Measurements from ENCODE around the gene GPR150. TPM values are rescaled to one million over a fixed set of nuclear protein-coding genes. Genes with fewer than 3 reads are reported as not detected.

Gene GPR150
- total and polyA plus RNA-seq, 9 of the 15 experiments (the other 6 are each of a cell fraction or from before 2014, with no cell fraction given), result not detected

DNA sequence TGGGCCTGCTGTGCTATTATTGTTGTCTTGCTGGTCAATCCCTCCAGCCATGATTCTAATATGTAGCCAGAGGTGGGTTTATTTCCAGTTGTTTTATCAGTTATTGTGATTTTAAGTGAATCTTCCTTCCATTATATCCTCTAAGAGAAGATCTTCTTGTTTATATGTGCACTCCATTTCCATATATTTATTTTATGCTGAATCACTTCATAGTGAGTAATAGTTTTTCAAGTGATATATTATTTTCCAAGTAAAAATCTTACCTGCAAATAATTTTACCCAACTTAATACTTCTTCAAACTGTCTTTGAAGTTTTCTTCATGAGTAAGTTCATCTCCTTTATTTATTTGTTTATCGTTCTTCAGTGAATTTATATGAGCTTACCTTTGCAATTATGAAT, 13.5 kb upstream of the GPR150 start:
- no peak for DNase-seq (ENCODE audit: extremely low read depth in 1 of 4, low spot score in 3 of 4)
- Histone ChIP-seq H3K36me3 (ENCODE audit: control insufficient read depth, insufficient read depth, low read length) (no peaks in the 10 kb centered on the region), H4K20me1 (replicated peaks; ENCODE audit: control insufficient read depth, insufficient read depth, low read length) (no peaks in the 10 kb centered on the region), H3K27ac (ENCODE audit: extremely low read depth, low read depth, low read length) (no peak overlapping the region), H2AFZ (ENCODE audit: low read depth, low read length) (no peak overlapping the region), H3K9me3 (replicated peaks; ENCODE audit: control insufficient read depth, insufficient read depth, low read depth, low read length) (no peaks in the 10 kb centered on the region), H3K79me2 (ENCODE audit: control insufficient read depth, insufficient read depth, low read length) (no peaks in the 10 kb centered on the region), H3K4me3 (no peak overlapping the region), H3K4me2 (ENCODE audit: insufficient read depth, low read length) (no peak overlapping the region), H3K9ac (ENCODE audit: insufficient read depth in 1 of 2, low read depth in 2 of 2, low read length in 2 of 2) (no peak overlapping the region), H3K9me1 (ENCODE audit: control insufficient read depth, insufficient read depth, low read length) (no peaks in the 10 kb centered on the region), H3K27me3 (ENCODE audit: control insufficient read depth in 2 of 2, insufficient read depth in 2 of 2, low read length in 2 of 2) (no peaks in the 10 kb centered on the region), H3K4me1 (replicated peaks in 1 of 2; ENCODE audit: control insufficient read depth in 2 of 2, insufficient read depth in 2 of 2, low read length in 2 of 2) (no peaks in the 10 kb centered on the region)
- ATAC-seq, result no peak
- CTCF ChIA-PET (ENCODE audit: low intra/inter-chr PET ratio), result no interaction called here
- POLR2A ChIA-PET, result no interaction called here
- intact Hi-C loops (cut with micrococcal nuclease), result no loop called here
- peak; percentile 69 for TF ChIP-seq ZNF316 (IDR thresholded peaks at IDR 0.05)
- TF ChIP-seq, protein P1, sequence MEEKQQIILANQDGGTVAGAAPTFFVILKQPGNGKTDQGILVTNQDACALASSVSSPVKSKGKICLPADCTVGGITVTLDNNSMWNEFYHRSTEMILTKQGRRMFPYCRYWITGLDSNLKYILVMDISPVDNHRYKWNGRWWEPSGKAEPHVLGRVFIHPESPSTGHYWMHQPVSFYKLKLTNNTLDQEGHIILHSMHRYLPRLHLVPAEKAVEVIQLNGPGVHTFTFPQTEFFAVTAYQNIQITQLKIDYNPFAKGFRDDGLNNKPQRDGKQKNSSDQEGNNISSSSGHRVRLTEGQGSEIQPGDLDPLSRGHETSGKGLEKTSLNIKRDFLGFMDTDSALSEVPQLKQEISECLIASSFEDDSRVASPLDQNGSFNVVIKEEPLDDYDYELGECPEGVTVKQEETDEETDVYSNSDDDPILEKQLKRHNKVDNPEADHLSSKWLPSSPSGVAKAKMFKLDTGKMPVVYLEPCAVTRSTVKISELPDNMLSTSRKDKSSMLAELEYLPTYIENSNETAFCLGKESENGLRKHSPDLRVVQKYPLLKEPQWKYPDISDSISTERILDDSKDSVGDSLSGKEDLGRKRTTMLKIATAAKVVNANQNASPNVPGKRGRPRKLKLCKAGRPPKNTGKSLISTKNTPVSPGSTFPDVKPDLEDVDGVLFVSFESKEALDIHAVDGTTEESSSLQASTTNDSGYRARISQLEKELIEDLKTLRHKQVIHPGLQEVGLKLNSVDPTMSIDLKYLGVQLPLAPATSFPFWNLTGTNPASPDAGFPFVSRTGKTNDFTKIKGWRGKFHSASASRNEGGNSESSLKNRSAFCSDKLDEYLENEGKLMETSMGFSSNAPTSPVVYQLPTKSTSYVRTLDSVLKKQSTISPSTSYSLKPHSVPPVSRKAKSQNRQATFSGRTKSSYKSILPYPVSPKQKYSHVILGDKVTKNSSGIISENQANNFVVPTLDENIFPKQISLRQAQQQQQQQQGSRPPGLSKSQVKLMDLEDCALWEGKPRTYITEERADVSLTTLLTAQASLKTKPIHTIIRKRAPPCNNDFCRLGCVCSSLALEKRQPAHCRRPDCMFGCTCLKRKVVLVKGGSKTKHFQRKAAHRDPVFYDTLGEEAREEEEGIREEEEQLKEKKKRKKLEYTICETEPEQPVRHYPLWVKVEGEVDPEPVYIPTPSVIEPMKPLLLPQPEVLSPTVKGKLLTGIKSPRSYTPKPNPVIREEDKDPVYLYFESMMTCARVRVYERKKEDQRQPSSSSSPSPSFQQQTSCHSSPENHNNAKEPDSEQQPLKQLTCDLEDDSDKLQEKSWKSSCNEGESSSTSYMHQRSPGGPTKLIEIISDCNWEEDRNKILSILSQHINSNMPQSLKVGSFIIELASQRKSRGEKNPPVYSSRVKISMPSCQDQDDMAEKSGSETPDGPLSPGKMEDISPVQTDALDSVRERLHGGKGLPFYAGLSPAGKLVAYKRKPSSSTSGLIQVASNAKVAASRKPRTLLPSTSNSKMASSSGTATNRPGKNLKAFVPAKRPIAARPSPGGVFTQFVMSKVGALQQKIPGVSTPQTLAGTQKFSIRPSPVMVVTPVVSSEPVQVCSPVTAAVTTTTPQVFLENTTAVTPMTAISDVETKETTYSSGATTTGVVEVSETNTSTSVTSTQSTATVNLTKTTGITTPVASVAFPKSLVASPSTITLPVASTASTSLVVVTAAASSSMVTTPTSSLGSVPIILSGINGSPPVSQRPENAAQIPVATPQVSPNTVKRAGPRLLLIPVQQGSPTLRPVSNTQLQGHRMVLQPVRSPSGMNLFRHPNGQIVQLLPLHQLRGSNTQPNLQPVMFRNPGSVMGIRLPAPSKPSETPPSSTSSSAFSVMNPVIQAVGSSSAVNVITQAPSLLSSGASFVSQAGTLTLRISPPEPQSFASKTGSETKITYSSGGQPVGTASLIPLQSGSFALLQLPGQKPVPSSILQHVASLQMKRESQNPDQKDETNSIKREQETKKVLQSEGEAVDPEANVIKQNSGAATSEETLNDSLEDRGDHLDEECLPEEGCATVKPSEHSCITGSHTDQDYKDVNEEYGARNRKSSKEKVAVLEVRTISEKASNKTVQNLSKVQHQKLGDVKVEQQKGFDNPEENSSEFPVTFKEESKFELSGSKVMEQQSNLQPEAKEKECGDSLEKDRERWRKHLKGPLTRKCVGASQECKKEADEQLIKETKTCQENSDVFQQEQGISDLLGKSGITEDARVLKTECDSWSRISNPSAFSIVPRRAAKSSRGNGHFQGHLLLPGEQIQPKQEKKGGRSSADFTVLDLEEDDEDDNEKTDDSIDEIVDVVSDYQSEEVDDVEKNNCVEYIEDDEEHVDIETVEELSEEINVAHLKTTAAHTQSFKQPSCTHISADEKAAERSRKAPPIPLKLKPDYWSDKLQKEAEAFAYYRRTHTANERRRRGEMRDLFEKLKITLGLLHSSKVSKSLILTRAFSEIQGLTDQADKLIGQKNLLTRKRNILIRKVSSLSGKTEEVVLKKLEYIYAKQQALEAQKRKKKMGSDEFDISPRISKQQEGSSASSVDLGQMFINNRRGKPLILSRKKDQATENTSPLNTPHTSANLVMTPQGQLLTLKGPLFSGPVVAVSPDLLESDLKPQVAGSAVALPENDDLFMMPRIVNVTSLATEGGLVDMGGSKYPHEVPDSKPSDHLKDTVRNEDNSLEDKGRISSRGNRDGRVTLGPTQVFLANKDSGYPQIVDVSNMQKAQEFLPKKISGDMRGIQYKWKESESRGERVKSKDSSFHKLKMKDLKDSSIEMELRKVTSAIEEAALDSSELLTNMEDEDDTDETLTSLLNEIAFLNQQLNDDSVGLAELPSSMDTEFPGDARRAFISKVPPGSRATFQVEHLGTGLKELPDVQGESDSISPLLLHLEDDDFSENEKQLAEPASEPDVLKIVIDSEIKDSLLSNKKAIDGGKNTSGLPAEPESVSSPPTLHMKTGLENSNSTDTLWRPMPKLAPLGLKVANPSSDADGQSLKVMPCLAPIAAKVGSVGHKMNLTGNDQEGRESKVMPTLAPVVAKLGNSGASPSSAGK (IDR thresholded peaks at IDR 0.05), result no peak
- TF ChIP-seq NFE2 (IDR thresholded peaks at IDR 0.05; ENCODE audit: low read depth), result 0 out of 2 replicates have a peak, but pooled peaks have one; percentile 19
- TF ChIP-seq MAFG (tag; conservative IDR thresholded peaks at IDR 0.05), result 0 out of 2 replicates have a peak, but pooled peaks have one; percentile 6
- TF ChIP-seq C11orf30 (IDR thresholded peaks at IDR 0.05; ENCODE audit: low read depth), result peak; percentile 22; the same call in 1 of the 2 replicates
- TF ChIP-seq KHSRP (IDR thresholded peaks at IDR 0.05), result no peak
- no TSS peak for BruUV-seq (replicated peaks)
- in situ Hi-C loops (cut with MboI), result no loop called here
- no peak for FAIRE-seq
- WGBS (ENCODE audit: insufficient coverage, low coverage, missing lambda C conversion rate), result 38% methylated on average over 1 of the region's 1 CpG
